T-cell (primary cell): ENCODE results near the gene HORMAD1. TPM values are rescaled to one million over a fixed set of nuclear protein-coding genes. Genes with fewer than 3 reads are reported as not detected.
"Not testable (repeated sequence)": the region's sequence is repeated elsewhere in the genome, so short reads cannot be mapped to it uniquely, and the experiment has no call there.

Source experiments
- ATAC-seq, 4 experiments: fragments of 200-7000 bp in 3 of 4; fragments of 150-1000 bp in 1 of 4; cut with Tn5 transposase; replicated peaks in 1 of 4; 1 replicate in 3 of 4; 2 replicates in 1 of 4; pipeline ENCODE4 v1.10.0; 2021; ENCODE audit warnings: moderate library complexity in 3 of 4, mild to moderate bottlenecking in 2 of 4, moderate number of reproducible peaks in 1 of 4
- CTCF ChIA-PET, 2 donors: fragments of 300-600 bp; sonication (Branson Sonifier 250); formaldehyde crosslinking; loops; one replicate each; lab custom pipeline; 2022; ENCODE audit warnings: antibody characterized with exemption in 2 of 2; lab: Charles Lee
- POLR2A ChIA-PET, 2 donors: fragments of 300-600 bp; sonication (Branson Sonifier 250); formaldehyde crosslinking; loops; one replicate each; lab custom pipeline; 2022; ENCODE audit warnings: antibody characterized with exemption in 2 of 2; lab: Charles Lee
- DNase-seq, 35 experiments: peaks; one replicate each; pipeline versions ENCODE4 v3.0.0 to v3.0.0-alpha.2; 2013 to 2023
- H3K27ac ChIP-seq: one replicate; pipeline ENCODE4 v1.5.1; 2013; ENCODE audit warnings: low read length
- H3K27me3 ChIP-seq, 2 experiments: replicated peaks in 1 of 2; 1 replicate in 1 of 2; 2 replicates in 1 of 2; pipeline versions ENCODE4 v1.6.1 to v1.7.0; 2013; ENCODE audit warnings: low read length in 1 of 2, mixed read lengths in 1 of 2; ENCODE audit not compliant: control insufficient read depth in 2 of 2, insufficient read depth in 2 of 2; ENCODE audit errors: extremely low read depth in 1 of 2
- H3K36me3 ChIP-seq, 2 donors: 1 replicate in 1 of 2; 2 replicates in 1 of 2; pipeline versions ENCODE4 v1.6.1 to v1.7.0; 2013; ENCODE audit warnings: low read length in 1 of 2; ENCODE audit not compliant: control insufficient read depth in 2 of 2, insufficient read depth in 1 of 2; ENCODE audit errors: extremely low read depth in 1 of 2
- H3K4me1 ChIP-seq, 2 experiments: 1 replicate in 1 of 2; 2 replicates in 1 of 2; pipeline versions ENCODE4 v1.6.1 to v1.7.0; 2013; ENCODE audit warnings: low read length in 2 of 2, mixed read lengths in 1 of 2; ENCODE audit not compliant: insufficient read depth in 2 of 2, control insufficient read depth in 1 of 2; ENCODE audit errors: extremely low read depth in 1 of 2
- H3K4me3 ChIP-seq, 2 donors: 1 replicate in 1 of 2; 2 replicates in 1 of 2; pipeline versions ENCODE4 v1.5.1 to v1.7.0; 2013; ENCODE audit warnings: mild to moderate bottlenecking in 2 of 2, low read length in 1 of 2, moderate library complexity in 1 of 2; ENCODE audit not compliant: control insufficient read depth in 1 of 2; ENCODE audit errors: extremely low read depth in 1 of 2
- H3K9me3 ChIP-seq: 2 replicates; pipeline ENCODE4 v1.7.0; 2013
- H3K27ac Mint-ChIP-seq, 2 donors: one replicate each; pipeline ENCODE4 v1.8.0; 2020 to 2021; ENCODE audit warnings: mild to moderate bottlenecking in 2 of 2, mixed read lengths in 2 of 2
- H3K27me3 Mint-ChIP-seq, 2 donors: one replicate each; pipeline ENCODE4 v1.8.0; 2021 to 2022; ENCODE audit warnings: mixed read lengths in 2 of 2
- H3K36me3 Mint-ChIP-seq: one replicate; pipeline ENCODE4 v1.8.0; 2021; ENCODE audit warnings: mixed read lengths
- H3K4me1 Mint-ChIP-seq, 3 donors: one replicate each; pipeline ENCODE4 v1.8.0; 2020 to 2022; ENCODE audit warnings: mixed read lengths in 3 of 3, mild to moderate bottlenecking in 1 of 3
- H3K4me3 Mint-ChIP-seq, 3 donors: one replicate each; pipeline ENCODE4 v1.8.0; 2020 to 2022; ENCODE audit warnings: mild to moderate bottlenecking in 3 of 3, mixed read lengths in 3 of 3, moderate library complexity in 3 of 3
- H3K9me3 Mint-ChIP-seq, 3 donors: one replicate each; pipeline ENCODE4 v1.8.0; 2020 to 2022; ENCODE audit warnings: mixed read lengths in 3 of 3
- WGBS: methylation state at CpG from one replicate; pipeline ENCODE4 v1.1.5; 2013; ENCODE audit warnings: missing lambda C conversion rate; ENCODE audit not compliant: insufficient coverage; 5-methylcytosine and 5-hydroxymethylcytosine counted together
- total RNA-seq, 35 experiments: library from RNA in 6 of 35; stranded (reverse) in 6 of 35; fragments of 120-200 nt in 1 of 35; gene quantifications; one replicate each; pipeline versions ENCODE4 v1.2.1 to v1.2.4 and lab custom pipeline; 2013 to 2026

The HORMAD1 gene
- total RNA-seq, 5 donors from 2014 or later (not counting 1 experiment from before 2014, with no cell fraction given), result 0.28 to 0.55 (median 0.45) TPM; not detected in 1

DNA sequence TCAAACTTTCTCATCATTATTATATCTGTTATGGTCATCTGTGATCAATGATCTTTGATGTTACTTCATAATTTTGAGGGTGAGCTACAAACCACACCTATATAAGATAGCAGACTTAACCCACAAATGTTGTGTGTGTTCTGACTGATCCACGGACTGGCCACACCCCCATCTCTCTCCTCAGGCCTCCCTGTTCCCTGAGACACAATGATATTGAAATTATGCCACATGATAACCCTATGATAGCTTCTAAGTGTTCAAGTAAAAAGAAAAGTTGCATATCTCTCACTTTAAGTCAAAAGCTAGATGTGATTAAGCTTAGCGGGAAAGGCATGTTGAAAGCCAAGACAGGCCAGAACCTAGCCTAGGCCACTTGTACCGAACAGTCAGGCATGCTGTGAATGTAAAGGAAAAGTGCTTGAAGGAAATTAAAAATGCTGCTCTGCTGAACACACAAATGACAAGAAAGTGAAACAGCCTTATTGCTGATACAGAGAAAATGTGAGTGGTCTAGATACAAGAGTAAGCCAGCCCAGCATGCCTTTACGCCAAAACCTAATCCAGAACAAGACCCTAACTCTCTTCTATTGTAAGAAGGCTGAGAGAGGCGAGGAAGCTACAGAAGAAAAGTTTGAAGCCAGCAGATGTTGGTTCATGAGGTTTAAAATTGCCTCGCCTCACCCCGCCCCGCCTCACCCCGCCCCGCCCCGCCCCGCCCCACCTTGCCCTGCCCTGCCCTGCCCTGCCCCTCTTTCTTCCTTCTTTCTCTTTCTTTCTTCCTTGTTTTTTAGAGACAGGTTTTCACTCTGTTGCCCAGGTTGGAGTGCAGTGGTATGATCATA, 28.4 kb upstream of the HORMAD1 start:
- no peaks in the 10 kb centered on the region for H3K27me3 ChIP-seq
- no peak for DNase-seq
- no peaks in the 10 kb centered on the region for H3K9me3 ChIP-seq
- peaks cover 8 to 79% of the 10 kb centered on the region in 2 donors for H3K36me3 ChIP-seq
- H3K27me3 Mint-ChIP-seq, result no peaks in the 10 kb centered on the region
- POLR2A ChIA-PET, result interaction anchor here in 1 of 2 donors (0.6 to 0.7 kb wide), 2 partner anchors 32 to 867 kb away, joined by 3 read pairs; no protein-coding TSS in a partner anchor
- no peak overlapping the region for H3K27ac ChIP-seq
- 100% methylated on average over 2 of the region's 12 CpGs for WGBS
- H3K4me3 Mint-ChIP-seq, result no peak overlapping the region
- no peaks in the 10 kb centered on the region for H3K4me1 ChIP-seq
- H3K4me1 Mint-ChIP-seq, result no peaks in the 10 kb centered on the region
- no peaks in the 10 kb centered on the region for H3K9me3 Mint-ChIP-seq
- H3K27ac Mint-ChIP-seq, result no peak overlapping the region
- CTCF ChIA-PET, result no interaction called here
- ATAC-seq, result no peak
- H3K36me3 Mint-ChIP-seq, result peaks cover 31% of the 10 kb centered on the region
- no peak overlapping the region for H3K4me3 ChIP-seq

DNA sequence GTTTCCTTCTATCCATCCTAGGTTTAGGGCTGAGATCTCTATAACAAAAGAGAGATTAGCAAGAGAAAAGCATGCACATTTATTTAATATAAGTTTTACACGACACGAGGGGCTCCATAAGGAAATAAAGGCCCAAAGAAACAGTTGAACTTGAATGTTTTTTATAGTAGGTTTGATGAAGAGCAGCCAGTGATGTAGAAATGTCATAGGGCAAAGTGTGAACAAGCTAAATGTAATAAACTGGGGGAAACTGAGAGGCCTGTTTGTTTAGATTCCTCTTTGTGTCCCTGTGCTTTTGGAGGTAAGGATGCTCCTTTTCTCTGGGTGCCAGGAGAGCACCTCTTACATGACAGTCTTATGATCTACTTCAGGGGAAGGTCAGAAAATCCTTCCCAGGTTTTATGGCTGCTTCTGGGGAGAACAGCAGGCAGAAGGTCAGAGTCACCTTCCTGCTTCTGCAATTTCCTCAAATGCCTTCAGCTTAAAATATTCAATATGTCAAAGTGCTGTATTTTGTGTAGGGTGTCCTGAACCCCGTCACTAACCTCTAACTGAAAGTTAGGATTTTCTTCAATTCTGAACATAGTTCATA, 9.5 kb upstream of the HORMAD1 start:
- 80% methylated on average over 1 of the region's 3 CpGs for WGBS
- Mint-ChIP-seq H3K4me3 (no peak overlapping the region), H3K9me3 (no peaks in the 10 kb centered on the region), H3K27ac (no peak overlapping the region), H3K27me3 (no peaks in the 10 kb centered on the region), H3K4me1 (no peaks in the 10 kb centered on the region), H3K36me3 (peaks cover 26% of the 10 kb centered on the region)
- Histone ChIP-seq H3K4me3 (no peak overlapping the region), H3K9me3 (no peaks in the 10 kb centered on the region), H3K4me1 (no peaks in the 10 kb centered on the region), H3K27me3 (no peaks in the 10 kb centered on the region), H3K27ac (no peak overlapping the region), H3K36me3 (peaks cover 0 to 16% of the 10 kb centered on the region in 2 donors)
- ATAC-seq, result no peak
- POLR2A ChIA-PET, result no interaction called here
- DNase-seq, result no peak
- CTCF ChIA-PET, result no interaction called here

GRCh38 chr1:150724336-150724735, 3.6 kb upstream of the HORMAD1 start:
- peaks cover 0 to 3% (median 0%) of the 10 kb centered on the region in 3 donors for H3K9me3 Mint-ChIP-seq
- no peak overlapping the region for H3K4me3 ChIP-seq
- POLR2A ChIA-PET, result no interaction called here
- ATAC-seq (no peak), DNase-seq (no peak)
- CTCF ChIA-PET, result interaction anchor here in 1 of 2 donors (0.7 kb wide), 1 partner anchor 385 kb away, joined by 4 read pairs; no protein-coding TSS in a partner anchor
- 100% methylated on average over 1 of the region's 2 CpGs for WGBS
- no peaks in the 10 kb centered on the region for H3K4me1 Mint-ChIP-seq
- H3K9me3 ChIP-seq, result no peaks in the 10 kb centered on the region
- no peak overlapping the region for H3K27ac Mint-ChIP-seq
- no peaks in the 10 kb centered on the region for H3K27me3 ChIP-seq
- H3K4me3 Mint-ChIP-seq, result no peak overlapping the region
- no peaks in the 10 kb centered on the region for H3K36me3 ChIP-seq
- no peaks in the 10 kb centered on the region for H3K36me3 Mint-ChIP-seq
- H3K4me1 ChIP-seq, result no peaks in the 10 kb centered on the region
- H3K27me3 Mint-ChIP-seq, result no peaks in the 10 kb centered on the region
- no peak overlapping the region for H3K27ac ChIP-seq

DNA sequence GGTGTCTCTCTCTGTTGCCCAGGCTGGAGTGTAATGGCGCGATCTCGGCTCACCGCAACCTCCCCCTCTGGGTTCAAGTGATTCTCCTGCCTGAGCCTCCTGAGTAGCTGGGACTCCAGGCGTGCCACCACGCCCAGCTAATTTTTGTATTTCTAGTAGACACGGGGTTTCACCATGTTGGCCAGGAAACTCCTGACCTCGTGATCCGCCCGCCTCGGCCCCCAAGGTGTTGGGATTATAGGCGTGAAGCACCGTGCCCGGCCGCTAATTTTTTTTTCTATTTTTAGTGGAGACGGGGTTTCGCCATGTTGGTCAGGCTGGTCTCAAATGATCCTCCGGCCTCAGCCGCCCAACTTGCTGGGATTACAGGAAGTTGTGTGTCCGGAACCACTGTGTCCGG, 597 bp downstream of the HORMAD1 start:
- ChIA-PET POLR2A (no interaction called here), CTCF (no interaction called here)
- H3K27ac Mint-ChIP-seq, result no peak overlapping the region
- no peak overlapping the region for H3K4me3 Mint-ChIP-seq
- Histone ChIP-seq H3K4me3 (no peak overlapping the region), H3K4me1 (no peaks in the 10 kb centered on the region), H3K9me3 (no peaks in the 10 kb centered on the region), H3K27me3 (no peaks in the 10 kb centered on the region), H3K27ac (no peak overlapping the region), H3K36me3 (no peaks in the 10 kb centered on the region)
- no peak for ATAC-seq
- no peaks in the 10 kb centered on the region for H3K4me1 Mint-ChIP-seq
- H3K27me3 Mint-ChIP-seq, result no peaks in the 10 kb centered on the region
- 96% methylated on average over 14 of the region's 21 CpGs for WGBS
- DNase-seq, result no peak
- peaks cover 0 to 3% (median 0%) of the 10 kb centered on the region in 3 donors for H3K9me3 Mint-ChIP-seq
- no peaks in the 10 kb centered on the region for H3K36me3 Mint-ChIP-seq

- Mint-ChIP-seq H3K36me3 (no peaks in the 10 kb centered on the region), H3K27me3 (no peaks in the 10 kb centered on the region), H3K4me1 (no peaks in the 10 kb centered on the region), H3K4me3 (no peak overlapping the region), H3K27ac (no peak overlapping the region), H3K9me3 (no peaks in the 10 kb centered on the region)
- H3K27me3 ChIP-seq, result no peaks in the 10 kb centered on the region
- ChIA-PET CTCF (no interaction called here), POLR2A (no interaction called here)
- no peak for ATAC-seq
- no peaks in the 10 kb centered on the region for H3K9me3 ChIP-seq
- H3K4me3 ChIP-seq, result no peak overlapping the region
- no peak overlapping the region for H3K27ac ChIP-seq
- 60% methylated on average over 3 of the region's 11 CpGs for WGBS
- no peaks in the 10 kb centered on the region for H3K36me3 ChIP-seq
- peak in 1 of 35 experiments; percentile 11 for DNase-seq
- no peaks in the 10 kb centered on the region for H3K4me1 ChIP-seq
Observed at GRCh38 chr1:150718225-150718891, 2.3 kb downstream of the HORMAD1 start.

GRCh38 chr1:150709031-150709430, 11.7 kb downstream of the HORMAD1 start:
- H3K27me3 Mint-ChIP-seq, H3K9me3 Mint-ChIP-seq, H3K4me3 ChIP-seq, H3K4me1 ChIP-seq, H3K4me1 Mint-ChIP-seq, H3K36me3 ChIP-seq, CTCF ChIA-PET, H3K27ac ChIP-seq, ATAC-seq, H3K4me3 Mint-ChIP-seq, H3K27me3 ChIP-seq, H3K9me3 ChIP-seq, H3K36me3 Mint-ChIP-seq, H3K27ac Mint-ChIP-seq, DNase-seq: not testable (repeated sequence)
- no CpG with 5 or more reads among the region's 1 CpG for WGBS
- POLR2A ChIA-PET, result interaction anchor here in 1 of 2 donors (1.3 kb wide), 1 partner anchor 12 kb away, joined by 5 read pairs; the partner anchor contains the start of gene GOLPH3L
